GM12874 (cell line): ENCODE results near the gene HAPLN2.

ENCODE experiments used
- TF ChIP-seq, protein P1 (sequence below): IDR thresholded peaks from 2 replicates; pipeline ENCODE4 v1.5.1; 2011; ENCODE audit warnings: low read depth, mild to moderate bottlenecking, control low read depth, low read length, moderate library complexity; ENCODE audit not compliant: insufficient read depth

The HAPLN2 gene

DNA sequence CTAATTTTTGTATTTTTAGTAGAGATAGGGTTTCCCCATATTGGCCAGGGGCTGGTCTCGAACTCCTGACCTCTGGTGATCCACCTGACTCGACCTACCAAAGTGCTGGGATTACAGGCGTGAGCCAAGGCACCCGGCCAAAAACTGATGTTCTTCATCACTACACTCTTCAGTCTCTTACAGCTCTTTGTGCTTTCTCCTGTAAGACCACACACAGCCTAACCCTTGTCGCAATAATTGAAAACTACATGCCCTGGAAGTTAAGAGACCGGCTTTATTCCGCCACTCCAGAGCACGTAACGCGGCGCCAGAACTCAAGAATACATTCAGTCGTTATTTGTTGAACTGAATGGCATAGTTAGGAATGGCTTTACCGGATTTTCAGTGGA is 18.5 kb upstream of the HAPLN2 start:
- TF ChIP-seq, protein P1, sequence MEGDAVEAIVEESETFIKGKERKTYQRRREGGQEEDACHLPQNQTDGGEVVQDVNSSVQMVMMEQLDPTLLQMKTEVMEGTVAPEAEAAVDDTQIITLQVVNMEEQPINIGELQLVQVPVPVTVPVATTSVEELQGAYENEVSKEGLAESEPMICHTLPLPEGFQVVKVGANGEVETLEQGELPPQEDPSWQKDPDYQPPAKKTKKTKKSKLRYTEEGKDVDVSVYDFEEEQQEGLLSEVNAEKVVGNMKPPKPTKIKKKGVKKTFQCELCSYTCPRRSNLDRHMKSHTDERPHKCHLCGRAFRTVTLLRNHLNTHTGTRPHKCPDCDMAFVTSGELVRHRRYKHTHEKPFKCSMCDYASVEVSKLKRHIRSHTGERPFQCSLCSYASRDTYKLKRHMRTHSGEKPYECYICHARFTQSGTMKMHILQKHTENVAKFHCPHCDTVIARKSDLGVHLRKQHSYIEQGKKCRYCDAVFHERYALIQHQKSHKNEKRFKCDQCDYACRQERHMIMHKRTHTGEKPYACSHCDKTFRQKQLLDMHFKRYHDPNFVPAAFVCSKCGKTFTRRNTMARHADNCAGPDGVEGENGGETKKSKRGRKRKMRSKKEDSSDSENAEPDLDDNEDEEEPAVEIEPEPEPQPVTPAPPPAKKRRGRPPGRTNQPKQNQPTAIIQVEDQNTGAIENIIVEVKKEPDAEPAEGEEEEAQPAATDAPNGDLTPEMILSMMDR = no peak

DNA sequence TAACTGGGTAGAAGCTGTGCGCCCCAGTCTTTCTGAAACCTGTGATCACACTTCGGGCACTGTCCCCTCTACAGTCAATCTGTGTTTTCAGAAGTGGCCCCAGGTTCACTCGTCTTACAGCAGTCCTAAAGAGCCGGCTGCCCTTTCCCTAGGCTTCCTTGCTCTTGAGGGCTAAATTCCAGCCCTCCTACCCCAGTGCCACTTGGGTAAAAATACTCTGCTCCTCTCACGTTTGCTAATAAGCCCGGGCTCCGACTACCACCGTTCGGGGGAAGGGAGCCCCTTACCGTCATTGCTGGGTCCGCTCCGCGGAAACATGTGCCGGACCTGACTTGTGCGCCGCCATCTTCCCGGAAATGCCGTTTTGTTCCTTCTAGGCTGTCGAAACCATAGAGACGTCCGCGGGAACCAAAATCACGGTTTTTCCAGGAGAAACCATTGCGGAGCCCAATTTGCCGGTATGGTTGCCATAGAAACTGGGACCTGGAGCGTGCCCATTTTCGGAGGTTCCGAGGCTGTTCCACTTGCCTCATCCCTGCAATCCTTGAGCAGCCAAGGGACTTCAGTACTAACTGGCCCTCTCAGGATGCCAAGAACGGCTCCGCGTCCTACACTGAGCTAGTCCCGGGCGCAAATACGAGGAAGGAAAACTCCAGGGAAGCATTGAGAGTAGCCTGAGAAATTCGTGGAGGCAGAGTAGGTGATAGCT is 17.9 kb upstream of the HAPLN2 start, which contains the start of gene GPATCH4:
Gene GPATCH4 (minus strand): TSS at position 358 of the 709 bp plus-strand sequence.
- TF ChIP-seq, protein P1 = no peak

DNA sequence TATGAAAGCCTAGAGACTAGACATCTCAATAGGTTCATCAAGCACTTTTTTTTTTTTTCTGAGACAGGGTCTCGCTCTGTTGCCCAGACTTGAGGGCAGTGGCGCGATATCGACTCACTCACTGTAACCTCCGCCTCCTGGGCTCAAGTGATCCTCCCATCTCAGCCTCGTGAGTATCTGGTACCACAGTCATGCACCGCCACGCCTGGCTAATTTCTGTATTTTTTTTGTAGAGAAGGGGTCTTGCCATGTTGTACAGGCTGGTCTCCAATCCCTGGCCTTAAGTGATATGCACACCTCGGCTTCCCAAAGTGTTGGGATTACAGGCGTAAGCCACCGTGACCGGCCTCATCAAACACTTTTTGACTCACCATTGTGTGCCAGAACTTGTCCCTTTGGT is 17.3 kb upstream of the HAPLN2 start:
- TF ChIP-seq, protein P1 = no peak

DNA sequence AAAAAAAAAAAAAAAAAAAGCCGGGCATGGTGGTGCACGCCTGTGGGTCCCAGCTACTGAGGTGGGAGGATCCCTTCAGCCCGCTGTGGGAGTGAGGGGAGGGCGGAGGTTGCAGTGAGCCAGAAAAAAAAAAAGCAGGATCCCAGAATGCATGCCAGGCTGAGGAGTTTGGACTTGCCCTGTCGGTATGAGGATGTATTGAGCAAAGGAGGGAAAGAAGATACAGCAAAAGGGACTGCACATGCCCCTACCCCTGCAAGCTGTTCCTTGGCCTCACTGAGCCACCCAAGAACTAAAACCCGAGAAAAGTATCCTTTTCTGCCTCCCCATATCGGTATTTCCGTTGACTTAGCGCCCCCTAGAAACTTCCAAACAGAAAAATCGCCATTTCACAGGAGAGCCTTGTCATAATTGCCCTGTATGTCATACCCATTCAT is 16.6 kb upstream of the HAPLN2 start:
- TF ChIP-seq, protein P1 = peak; percentile 54

DNA sequence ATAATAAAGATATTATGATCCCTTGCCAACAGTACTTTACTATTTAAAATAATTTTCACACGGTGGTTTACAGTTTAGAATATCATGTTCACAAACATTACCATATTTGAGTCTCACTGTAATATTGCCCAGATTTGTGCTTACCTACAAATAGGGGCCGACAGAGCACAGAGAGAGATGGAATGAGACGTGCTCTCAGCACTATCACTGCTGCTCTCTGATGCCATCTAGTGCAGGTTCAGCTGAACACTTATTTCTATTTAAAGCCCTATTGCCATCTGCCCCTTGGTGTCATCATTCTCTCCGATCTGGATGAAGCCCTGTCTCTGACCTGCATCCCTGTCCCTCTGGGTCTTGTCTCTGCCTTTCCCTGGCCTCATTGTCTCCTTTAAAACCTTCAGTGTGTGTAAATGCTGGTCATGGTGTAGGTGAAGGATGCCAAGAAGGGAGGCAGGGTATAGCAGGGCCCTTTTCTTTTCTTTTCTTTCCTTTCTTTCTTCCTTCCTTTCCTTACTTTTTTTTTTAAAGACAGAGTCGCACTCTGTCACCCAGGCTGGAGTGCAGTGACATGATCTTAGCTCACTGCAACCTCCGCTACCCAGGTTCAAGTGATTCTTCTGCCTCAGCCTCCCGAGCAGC is 11.1 kb upstream of the HAPLN2 start:
- TF ChIP-seq, protein P1 = peak; percentile 76

DNA sequence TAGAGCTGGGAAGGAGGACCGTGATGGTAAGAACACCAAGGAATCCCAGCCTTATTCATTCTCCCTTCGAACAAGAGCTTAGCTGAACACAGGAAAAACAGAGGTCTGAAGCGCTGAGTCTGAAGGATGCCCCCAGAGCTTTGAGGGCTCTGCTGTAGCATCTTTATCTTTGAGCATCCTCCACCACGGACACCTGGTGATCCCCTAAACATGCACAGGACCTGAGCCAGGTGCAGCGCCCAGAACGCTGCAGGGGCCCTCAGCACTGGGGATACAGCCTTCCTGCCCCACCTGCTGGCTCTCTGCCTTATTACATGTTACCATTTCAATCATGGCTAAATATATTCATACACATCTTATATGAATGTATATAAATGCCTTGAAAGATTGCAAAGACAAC is 10.2 kb upstream of the HAPLN2 start:
- TF ChIP-seq, protein P1 = peak; percentile 67

DNA sequence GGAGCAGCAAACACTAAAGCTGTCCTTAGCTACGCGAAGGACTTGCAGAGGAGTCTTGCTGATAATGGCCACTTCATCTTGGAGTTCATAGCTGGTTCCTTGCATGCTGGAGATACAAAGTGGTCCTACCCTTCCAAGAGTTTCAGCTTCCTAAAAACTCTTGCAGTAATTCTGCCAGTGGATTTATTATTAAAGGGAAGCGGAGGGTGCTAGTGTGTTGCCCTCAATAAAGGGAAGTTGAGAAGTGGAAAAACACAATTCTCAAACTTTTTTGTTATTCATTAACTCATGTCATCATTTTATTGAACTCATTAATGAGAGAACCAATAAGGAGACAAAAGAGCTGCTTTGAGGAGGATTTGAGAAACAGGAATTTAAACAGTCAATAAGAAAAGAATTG is 6.5 kb upstream of the HAPLN2 start:
- TF ChIP-seq, protein P1 = no peak
